Adrenal gland (tissue), 12 donors: Measurements from ENCODE around the gene FAM193B. TPM values are rescaled to one million over a fixed set of nuclear protein-coding genes. Genes with fewer than 3 reads are reported as not detected.

Experiments
- DNase-seq, 7 donors: peaks; one replicate each; pipeline ENCODE4 v3.0.0-alpha.2; 2019 to 2020
- H3K27ac ChIP-seq, 5 donors: fragments of 200-600 bp; sonication (generic) in 4 of 5; 1 replicate in 3 of 5; 2 replicates in 2 of 5; pipeline versions ENCODE4 v1.5.1 to v1.8.0; 2016 to 2020; ENCODE audit warnings: mild to moderate bottlenecking in 1 of 5
- H3K27me3 ChIP-seq: fragments of 200-600 bp; 2 replicates; pipeline ENCODE4 v1.8.0; 2021
- H3K36me3 ChIP-seq, 2 donors: fragments of 200-600 bp; replicated peaks in 1 of 2; 1 replicate in 1 of 2; 2 replicates in 1 of 2; pipeline versions ENCODE4 v1.5.1 to v1.8.0; 2018 to 2022
- H3K4me1 ChIP-seq, 2 donors: fragments of 200-600 bp; replicated peaks in 1 of 2; 1 replicate in 1 of 2; 2 replicates in 1 of 2; pipeline versions ENCODE4 v1.5.1 to v1.8.0; 2018 to 2021
- H3K4me3 ChIP-seq, 4 donors: fragments of 200-600 bp; sonication (generic) in 3 of 4; one replicate each; pipeline ENCODE4 v1.5.1; 2016 to 2018
- H3K9me3 ChIP-seq, 3 donors: fragments of 200-600 bp; sonication (generic) in 1 of 3; replicated peaks in 1 of 3; 1 replicate in 2 of 3; 2 replicates in 1 of 3; pipeline versions ENCODE4 v1.5.1 to v1.8.0; 2016 to 2021
- CTCF ChIP-seq, 6 experiments: fragments of 450-650 bp in 4 of 6; fragments of 200-600 bp in 2 of 6; sonication (generic) in 1 of 6; IDR thresholded peaks; 1 replicate in 5 of 6; 2 replicates in 1 of 6; pipeline versions ENCODE4 v1.5.1 to v1.8.0; 2016 to 2021; ENCODE audit warnings: antibody characterized with exemption in 6 of 6, mild to moderate bottlenecking in 2 of 6, moderate library complexity in 1 of 6
- POLR2A ChIP-seq, 2 donors: fragments of 450-650 bp; IDR thresholded peaks; one replicate each; pipeline ENCODE4 v1.6.1; 2017; ENCODE audit warnings: antibody characterized with exemption in 2 of 2, mild to moderate bottlenecking in 2 of 2, moderate library complexity in 1 of 2
- WGBS, 4 donors: extraction: QIAGEN DNeasy Blood & Tissue Kit in 2 of 4; methylation state at CpG; one replicate each; pipeline versions ENCODE4 v1.1.5 to v1.1.7; 2013 to 2017; 5-methylcytosine and 5-hydroxymethylcytosine counted together
- intact Hi-C, 2 donors: fragments of 100-400 bp; cut with DNase I; formaldehyde crosslinking; loops; one replicate each; pipeline versions ENCODE4 v1.14.1 to v1.15.0; 2022 to 2023
- polyA plus RNA-seq, 3 donors: library from polyadenylated mRNA; stranded (reverse); fragments of 200-250 nt in 2 of 3; fragments of 350-450 nt in 1 of 3; fragmentation: Illumina TruSeq in 1 of 3; extraction: RNeasy Lipid Tissue Mini Kit (QIAGEN cat#74804) in 1 of 3; gene quantifications; one replicate each; pipeline ENCODE4 v1.2.3, GENCODE V29; 2013 to 2014
- total RNA-seq, 9 donors: library from RNA; depleted of rRNA in 4 of 9; stranded (reverse); fragments of >200 nt in 4 of 9; fragments of 120-200 nt in 1 of 9; fragmentation: NEBNext Ultra II Directional in 1 of 9; extraction: Animal tissue kit (Norgen Biotek cat#: 25700) in 1 of 9; gene quantifications; one replicate each; pipeline versions ENCODE4 v1.1.0 to v1.2.4, GENCODE V29; 2013 to 2023
- donor health status: healthy with polysubstance abuse.
- donor health status: Bipolar disorder and iron deficiency.
- donor health status: DM: yes; HTN: yes; CAD: no.
- donor health status: DM: no; HTN: no; CAD: no.
- donor health status: DM: no; HTN: no; CAD: no.
- donor health status: DM: yes; HTN: yes; CAD: no.

FAM193B gene
- total and polyA plus RNA-seq, 12 donors = 18.4 to 851 (median 44.0) TPM

- WGBS, 4 donors = 87 to 93% (median 92%) methylated on average over 20 to 22 of the region's 22 CpGs
- peaks cover 0 to 15% of the 10 kb centered on the region in 2 donors for H3K36me3 ChIP-seq
- intact Hi-C loops = no loop called here
Observed at GRCh38 chr5:177483994-177484901, 70.1 kb downstream of the FAM193B start.

GRCh38 chr5:177483042-177483441 lies 71.3 kb downstream of the FAM193B start:
- Histone ChIP-seq H3K4me1 (peaks cover 0 to 17% of the 10 kb centered on the region in 2 donors), H3K4me3 (no peak overlapping the region), H3K27me3 (no peaks in the 10 kb centered on the region), H3K27ac (no peak overlapping the region), H3K9me3 (no peaks in the 10 kb centered on the region), H3K36me3 (peaks cover 0 to 14% of the 10 kb centered on the region in 2 donors)
- intact Hi-C loops = no loop called here
- WGBS, 4 donors = 92 to 95% (median 93%) methylated on average over 5 to 9 of the region's 9 CpGs
- no peak for TF ChIP-seq CTCF (IDR thresholded peaks at IDR 0.05)
- no peak for TF ChIP-seq POLR2A (IDR thresholded peaks at IDR 0.05)
- DNase-seq = no peak

More at GRCh38 chr5:177483994-177484901, 70.1 kb downstream of the FAM193B start:
- Histone ChIP-seq H3K4me1 (peaks cover 0 to 10% of the 10 kb centered on the region in 2 donors), H3K27me3 (no peaks in the 10 kb centered on the region), H3K9me3 (no peaks in the 10 kb centered on the region), H3K27ac (no peak overlapping the region), H3K4me3 (no peak overlapping the region)
- no peak for DNase-seq
- no peak for TF ChIP-seq CTCF (IDR thresholded peaks at IDR 0.05)
- TF ChIP-seq POLR2A (IDR thresholded peaks at IDR 0.05) = no peak

- no peaks in the 10 kb centered on the region for H3K9me3 ChIP-seq
- no peak overlapping the region for H3K27ac ChIP-seq
- no peaks in the 10 kb centered on the region for H3K27me3 ChIP-seq
- no peak for TF ChIP-seq CTCF (IDR thresholded peaks at IDR 0.05)
- no peak for TF ChIP-seq POLR2A (IDR thresholded peaks at IDR 0.05)
- no peak for DNase-seq
- H3K4me3 ChIP-seq = no peak overlapping the region
- peaks cover 0 to 8% of the 10 kb centered on the region in 2 donors for H3K36me3 ChIP-seq
- 85 to 92% (median 88%) methylated on average over 10 of the region's 10 CpGs for WGBS, 4 donors
- intact Hi-C loops = no loop called here
- peaks cover 0 to 17% of the 10 kb centered on the region in 2 donors for H3K4me1 ChIP-seq
Observed at GRCh38 chr5:177482359-177482795, 72.0 kb downstream of the FAM193B start.

GRCh38 chr5:177479774-177480173 lies 74.6 kb downstream of the FAM193B start:
- 44 to 64% (median 53%) methylated on average over 9 to 14 of the region's 14 CpGs for WGBS, 4 donors
- Histone ChIP-seq H3K4me1 (peaks cover 0 to 17% of the 10 kb centered on the region in 2 donors), H3K36me3 (peaks cover 0 to 4% of the 10 kb centered on the region in 2 donors), H3K27me3 (no peaks in the 10 kb centered on the region), H3K9me3 (no peaks in the 10 kb centered on the region), H3K4me3 (no peak overlapping the region), H3K27ac (peak overlapping the region in 1 of 5 donors; percentile 64)
- peak in 1 of 7 donors; percentile 72 for DNase-seq
- TF ChIP-seq POLR2A (IDR thresholded peaks at IDR 0.05) (no peak), CTCF (IDR thresholded peaks at IDR 0.05) (no peak)
- intact Hi-C loops = no loop called here
